ENCODE results near the gene PTTG2. TPM values are rescaled to one million over a fixed set of nuclear protein-coding genes. Genes with fewer than 3 reads are reported as not detected.

Gene PTTG2
- total RNA-seq, 1 donor from 2014 or later = not detected

DNA sequence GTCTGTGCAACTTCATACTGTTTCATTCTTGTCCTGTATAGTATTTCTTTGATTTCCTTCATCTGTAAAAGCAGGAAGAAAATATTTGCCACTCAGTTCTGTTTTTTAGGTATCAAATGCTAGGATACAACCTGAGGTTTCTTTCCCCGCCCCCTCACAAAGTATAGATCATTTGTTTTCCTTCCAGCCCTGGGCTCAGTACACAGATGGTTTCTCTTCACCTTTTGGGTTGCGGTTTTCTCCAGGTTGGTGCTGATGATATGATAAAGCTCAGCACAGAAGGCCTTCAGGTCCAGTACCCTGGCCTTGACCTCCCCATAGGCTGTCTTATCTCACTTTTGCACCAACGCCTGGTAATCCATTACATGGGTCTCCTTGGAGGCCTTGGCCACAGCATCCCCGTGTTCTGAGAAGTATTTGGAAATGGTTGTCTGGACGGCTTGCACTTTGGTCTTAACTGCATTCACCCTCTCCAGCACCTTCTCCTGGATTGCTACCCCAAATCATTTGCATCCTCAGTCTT lies 35.2 kb downstream of the PTTG2 start:
- no peak for DNase-seq (ENCODE audit: low read depth)
- no peak for TF ChIP-seq CTCF (IDR thresholded peaks at IDR 0.05; ENCODE audit: insufficient read depth, low read length, severe bottlenecking)
- FAIRE-seq = no peak
- Histone ChIP-seq H3K36me3 (ENCODE audit: control insufficient read depth, insufficient read depth, low read length) (no peaks in the 10 kb centered on the region), H3K27me3 (ENCODE audit: control insufficient read depth, insufficient read depth, low read length) (no peaks in the 10 kb centered on the region), H3K4me3 (ENCODE audit: low read depth, low read length) (no peak overlapping the region)

- Histone ChIP-seq H3K27me3 (ENCODE audit: control insufficient read depth, insufficient read depth, low read length) (no peaks in the 10 kb centered on the region), H3K4me3 (ENCODE audit: low read depth, low read length) (no peak overlapping the region), H3K36me3 (ENCODE audit: control insufficient read depth, insufficient read depth, low read length) (no peaks in the 10 kb centered on the region)
- FAIRE-seq = no peak
- no peak for TF ChIP-seq CTCF (IDR thresholded peaks at IDR 0.05; ENCODE audit: insufficient read depth, low read length, severe bottlenecking)
- no peak for DNase-seq (ENCODE audit: low read depth)
Measured at GRCh38 chr4:37995981-37996775, 36.0 kb downstream of the PTTG2 start.

GRCh38 chr4:37998226-37998625 lies 38.0 kb downstream of the PTTG2 start:
- no peak for FAIRE-seq
- H3K36me3 ChIP-seq (ENCODE audit: control insufficient read depth, insufficient read depth, low read length) = no peaks in the 10 kb centered on the region
- H3K4me3 ChIP-seq (ENCODE audit: low read depth, low read length) = no peak overlapping the region
- no peaks in the 10 kb centered on the region for H3K27me3 ChIP-seq (ENCODE audit: control insufficient read depth, insufficient read depth, low read length)
- DNase-seq (ENCODE audit: low read depth) = no peak
- no peak for TF ChIP-seq CTCF (IDR thresholded peaks at IDR 0.05; ENCODE audit: insufficient read depth, low read length, severe bottlenecking)

DNA sequence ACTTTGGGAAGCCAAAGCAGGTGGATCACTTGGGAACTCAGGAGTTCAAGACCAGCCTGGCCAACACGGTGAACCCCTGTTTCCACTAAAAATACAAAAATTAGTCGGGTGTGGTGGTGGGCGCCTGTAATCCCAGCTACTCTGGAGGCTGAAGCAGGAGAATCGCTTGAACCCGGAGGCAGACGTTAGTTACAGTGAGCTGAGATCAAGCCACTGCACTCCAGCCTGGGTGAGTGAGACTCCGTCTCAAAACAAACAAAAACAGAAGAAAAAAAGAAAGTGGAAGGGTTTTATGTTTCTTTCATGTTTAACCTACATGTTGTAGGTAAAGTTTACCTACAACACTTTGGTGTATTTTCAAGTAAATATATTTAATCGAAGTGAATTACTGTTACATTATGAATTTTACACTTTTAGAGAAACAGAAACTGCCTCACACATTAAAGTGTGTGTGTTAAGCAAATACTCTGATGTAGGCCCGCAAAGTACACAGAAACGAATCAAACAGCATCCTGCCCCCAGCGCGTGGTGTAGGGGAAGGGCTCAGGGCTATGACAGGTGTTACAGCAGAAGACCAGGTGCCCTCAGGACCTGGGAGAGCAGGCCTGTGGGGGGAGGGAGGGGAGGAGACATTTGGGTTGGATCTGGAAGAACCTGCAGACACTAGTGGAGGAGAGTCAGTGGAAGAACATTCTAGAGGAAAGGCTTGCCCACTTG lies 39.0 kb downstream of the PTTG2 start:
- Histone ChIP-seq H3K27me3 (ENCODE audit: control insufficient read depth, insufficient read depth, low read length) (no peaks in the 10 kb centered on the region), H3K4me3 (ENCODE audit: low read depth, low read length) (no peak overlapping the region), H3K36me3 (ENCODE audit: control insufficient read depth, insufficient read depth, low read length) (no peaks in the 10 kb centered on the region)
- DNase-seq (ENCODE audit: low read depth) (no peak), FAIRE-seq (no peak)
- no peak for TF ChIP-seq CTCF (IDR thresholded peaks at IDR 0.05; ENCODE audit: insufficient read depth, low read length, severe bottlenecking)

GRCh38 chr4:37999965-38000364 lies 39.8 kb downstream of the PTTG2 start:
- no peak for TF ChIP-seq CTCF (IDR thresholded peaks at IDR 0.05; ENCODE audit: insufficient read depth, low read length, severe bottlenecking)
- DNase-seq (ENCODE audit: low read depth) (no peak), FAIRE-seq (no peak)
- no peaks in the 10 kb centered on the region for H3K27me3 ChIP-seq (ENCODE audit: control insufficient read depth, insufficient read depth, low read length)
- no peaks in the 10 kb centered on the region for H3K36me3 ChIP-seq (ENCODE audit: control insufficient read depth, insufficient read depth, low read length)
- no peak overlapping the region for H3K4me3 ChIP-seq (ENCODE audit: low read depth, low read length)

All from bronchial epithelial cell (primary cell).